Parathyroid adenoma (tissue), 2 donors: Measurements from ENCODE around the gene PDE12.
A peak's percentile ranks its signal among the peaks of the same experiment; 100 is the strongest.

ENCODE experiments used
- H2AFZ ChIP-seq: fragments of 300-600 bp; sonication (generic); one replicate; pipeline ENCODE4 v1.7.0; 2017; ENCODE audit warnings: antibody characterized with exemption, mild to moderate bottlenecking
- H3K27ac ChIP-seq: fragments of 300-600 bp; sonication (generic); one replicate; pipeline ENCODE4 v1.7.0; 2017
- H3K27me3 ChIP-seq: fragments of 300-600 bp; sonication (generic); one replicate; pipeline ENCODE4 v1.7.0; 2017; ENCODE audit warnings: low read length; ENCODE audit not compliant: control insufficient read depth, insufficient read depth
- H3K36me3 ChIP-seq: fragments of 300-600 bp; sonication (generic); one replicate; pipeline ENCODE4 v1.7.0; 2017; ENCODE audit warnings: low read length; ENCODE audit not compliant: control insufficient read depth, insufficient read depth
- H3K4me1 ChIP-seq: fragments of 300-600 bp; sonication (generic); one replicate; pipeline ENCODE4 v1.7.0; 2017; ENCODE audit warnings: control low read depth
- H3K4me2 ChIP-seq: fragments of 300-600 bp; sonication (generic); one replicate; pipeline ENCODE4 v1.7.0; 2017; ENCODE audit warnings: low read length
- H3K4me3 ChIP-seq: fragments of 300-600 bp; sonication (generic); one replicate; pipeline ENCODE4 v1.7.0; 2017; ENCODE audit warnings: low read depth, low read length
- H3K79me2 ChIP-seq: fragments of 300-600 bp; sonication (generic); one replicate; pipeline ENCODE4 v1.7.0; 2017; ENCODE audit warnings: control low read depth
- H3K9ac ChIP-seq: fragments of 300-600 bp; sonication (generic); one replicate; pipeline ENCODE4 v1.7.0; 2017; ENCODE audit warnings: mild to moderate bottlenecking
- H3K9me3 ChIP-seq: fragments of 300-600 bp; sonication (generic); one replicate; pipeline ENCODE4 v1.7.0; 2017; ENCODE audit warnings: low read length; ENCODE audit not compliant: control insufficient read depth
- CTCF ChIP-seq: fragments of 300-600 bp; sonication (generic); IDR thresholded peaks from one replicate; pipeline ENCODE4 v1.7.0; 2017; ENCODE audit warnings: antibody characterized with exemption, mild to moderate bottlenecking
- donor health status: primary hyperparathyroidism.

Gene PDE12

GRCh38 chr3:57555738-57556458 lies at the start of gene PDE12:
Gene PDE12, plus strand, starts transcription at chr3:57556274. Its CDS starts 106 bp downstream, at chr3:57556380.
- H3K4me1 ChIP-seq, result peaks cover 9% of the 10 kb centered on the region
- H3K27me3 ChIP-seq, result no peaks in the 10 kb centered on the region
- H3K4me3 ChIP-seq, result peak within 1 kb of the TSS; percentile 91
- no peaks in the 10 kb centered on the region for H3K36me3 ChIP-seq
- no peak for TF ChIP-seq CTCF
- H3K9me3 ChIP-seq, result no peaks in the 10 kb centered on the region
- peak within 1 kb of the TSS; percentile 93 for H2AFZ ChIP-seq
- H3K9ac ChIP-seq, result peak within 1 kb of the TSS; percentile 64
- peaks cover 19% of the 10 kb centered on the region for H3K79me2 ChIP-seq
- H3K4me2 ChIP-seq, result peak within 1 kb of the TSS; percentile 79
- H3K27ac ChIP-seq, result peak within 1 kb of the TSS; percentile 95

- no peak for TF ChIP-seq CTCF
- no peak overlapping the region for H3K27ac ChIP-seq
- H3K9ac ChIP-seq, result no peak overlapping the region
- no peaks in the 10 kb centered on the region for H3K79me2 ChIP-seq
- no peak overlapping the region for H3K4me3 ChIP-seq
- no peaks in the 10 kb centered on the region for H3K4me1 ChIP-seq
- H3K27me3 ChIP-seq, result no peaks in the 10 kb centered on the region
- no peaks in the 10 kb centered on the region for H3K36me3 ChIP-seq
- no peak overlapping the region for H3K4me2 ChIP-seq
- H2AFZ ChIP-seq, result no peak overlapping the region
- no peaks in the 10 kb centered on the region for H3K9me3 ChIP-seq
These were observed 43.9 kb upstream of the PDE12 start for GRCh38 chr3:57512166-57512565.

- Histone ChIP-seq H3K4me2 (no peak overlapping the region), H3K27ac (no peak overlapping the region), H3K9ac (no peak overlapping the region), H3K4me3 (no peak overlapping the region), H3K4me1 (no peaks in the 10 kb centered on the region), H3K36me3 (no peaks in the 10 kb centered on the region), H3K9me3 (no peaks in the 10 kb centered on the region), H2AFZ (no peak overlapping the region), H3K27me3 (no peaks in the 10 kb centered on the region), H3K79me2 (no peaks in the 10 kb centered on the region)
- no peak for TF ChIP-seq CTCF
These were observed 37.7 kb upstream of the PDE12 start for GRCh38 chr3:57518276-57518915.

- no peaks in the 10 kb centered on the region for H3K9me3 ChIP-seq
- no peak for TF ChIP-seq CTCF
- no peak overlapping the region for H3K4me2 ChIP-seq
- H3K27me3 ChIP-seq, result no peaks in the 10 kb centered on the region
- no peaks in the 10 kb centered on the region for H3K36me3 ChIP-seq
- H3K79me2 ChIP-seq, result no peaks in the 10 kb centered on the region
- no peak overlapping the region for H3K4me3 ChIP-seq
- no peak overlapping the region for H2AFZ ChIP-seq
- no peak overlapping the region for H3K27ac ChIP-seq
- no peaks in the 10 kb centered on the region for H3K4me1 ChIP-seq
- H3K9ac ChIP-seq, result no peak overlapping the region
These were observed 25.9 kb upstream of the PDE12 start for GRCh38 chr3:57530071-57530608.
